ENCODE results near the gene CTSZ.

CTSZ gene

DNA sequence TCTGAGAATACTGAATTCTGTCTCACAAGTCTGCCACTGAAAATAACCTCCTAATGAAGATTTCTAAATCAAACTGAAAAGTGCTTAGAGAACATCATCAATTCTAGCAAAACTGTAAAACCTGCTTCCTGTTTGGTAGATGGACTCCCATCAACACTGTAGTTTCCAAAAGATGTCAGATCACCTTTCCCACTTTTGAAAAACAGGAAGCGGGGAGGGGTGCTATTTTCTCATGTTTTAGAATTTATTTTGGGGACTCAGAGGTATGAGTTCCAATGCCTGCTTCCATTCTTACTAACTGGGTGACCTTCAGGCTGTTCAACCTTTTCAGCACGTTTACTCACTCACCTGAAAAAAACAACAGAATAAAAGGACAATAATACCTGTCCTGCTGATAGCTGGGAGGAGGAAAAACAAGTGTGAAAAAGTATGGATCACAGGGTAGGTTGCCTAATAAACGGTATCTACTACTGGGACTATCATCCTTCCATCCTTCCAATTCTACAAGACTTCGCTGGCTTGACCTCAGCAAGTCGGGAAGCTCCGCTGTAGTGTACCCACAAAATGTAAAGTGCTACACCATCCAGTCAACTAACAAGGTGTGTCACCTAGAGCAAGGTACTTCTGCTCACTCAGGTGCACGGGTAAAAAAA is 24.0 kb upstream of the CTSZ start:
- no peak for DNase-seq

DNA sequence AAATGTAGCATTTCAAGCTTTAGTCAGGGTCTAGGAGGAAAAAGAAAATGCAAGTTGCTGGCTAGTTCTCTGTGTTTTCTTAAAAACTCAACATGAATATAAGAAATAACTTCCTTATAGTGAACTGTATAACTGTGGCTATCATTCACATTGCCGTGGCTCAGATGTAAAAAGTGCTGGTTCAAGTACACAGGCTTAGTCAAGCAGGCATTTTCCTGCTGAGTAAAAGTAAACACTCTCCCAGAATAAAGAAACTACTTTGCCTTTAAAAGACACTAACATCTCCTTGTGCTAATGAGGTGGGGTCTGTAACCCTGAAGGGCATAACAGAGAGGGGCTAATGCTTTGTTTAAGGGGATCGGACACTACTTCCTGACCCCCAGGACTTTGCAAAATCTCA is 21.8 kb upstream of the CTSZ start:
- no peak for DNase-seq

DNA sequence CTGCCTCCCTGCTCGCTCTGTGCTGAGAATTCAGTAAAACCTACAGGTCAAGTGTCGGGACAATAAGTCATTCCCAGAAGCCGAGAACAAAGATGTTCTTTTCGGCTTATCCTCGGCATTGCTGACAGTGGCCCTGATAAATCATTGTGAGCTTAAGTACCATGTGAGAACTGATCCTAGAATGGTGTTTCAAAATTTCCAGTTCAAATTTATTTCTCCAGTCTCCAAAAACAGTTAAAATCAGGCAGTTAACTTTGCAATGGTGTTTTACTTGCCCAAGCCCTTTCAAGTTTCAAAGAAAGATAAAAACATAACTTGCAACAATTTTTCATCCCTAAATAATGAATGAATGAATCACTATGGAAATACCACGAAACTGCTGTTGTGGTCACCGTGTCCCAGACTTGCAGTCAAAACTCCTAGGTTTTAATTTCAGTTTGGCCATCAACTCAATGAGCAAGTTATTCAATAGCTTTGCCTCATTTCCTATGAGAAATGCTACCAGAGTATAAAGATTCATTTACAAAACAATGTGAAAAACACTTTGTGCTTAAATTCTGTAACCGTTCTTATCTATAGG is 20.8 kb upstream of the CTSZ start:
- DNase-seq = no peak

DNA sequence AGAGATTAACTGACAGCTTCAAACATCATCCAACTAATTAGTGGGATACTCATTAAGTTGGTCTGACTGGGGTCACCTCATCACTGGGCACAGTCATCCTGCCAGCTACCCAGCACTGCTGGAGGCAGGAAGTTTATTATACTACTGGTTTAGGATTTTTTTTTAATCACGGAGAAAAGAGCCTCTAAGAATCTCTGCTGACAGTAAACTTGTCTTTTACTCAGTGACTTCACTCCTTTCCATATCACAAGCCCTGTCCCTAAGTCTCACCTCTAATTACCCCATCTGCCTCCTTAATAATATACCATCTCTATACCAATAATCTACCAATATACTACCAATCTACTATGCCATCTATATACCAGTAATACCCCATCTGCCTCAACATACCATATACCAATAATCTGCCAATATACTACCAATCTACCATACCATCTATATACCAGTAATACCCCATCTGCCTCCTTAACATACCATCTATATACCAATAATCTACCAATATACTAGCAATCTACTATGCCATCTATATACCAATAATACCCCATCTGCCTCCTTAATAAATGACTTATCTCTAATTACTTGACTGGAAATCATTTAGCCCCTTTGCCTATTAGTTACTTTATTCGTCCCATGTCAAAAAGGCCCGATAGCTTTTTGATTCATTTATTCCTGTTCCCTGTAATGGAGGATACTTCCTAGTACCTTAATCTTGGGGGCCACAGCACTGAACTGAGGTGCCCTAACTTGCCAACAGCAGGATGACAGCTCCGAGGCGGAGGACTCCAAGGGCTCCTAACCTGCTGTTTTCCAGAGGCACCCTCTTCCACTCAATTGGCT is 20.1 kb upstream of the CTSZ start:
- no peak for DNase-seq

DNA sequence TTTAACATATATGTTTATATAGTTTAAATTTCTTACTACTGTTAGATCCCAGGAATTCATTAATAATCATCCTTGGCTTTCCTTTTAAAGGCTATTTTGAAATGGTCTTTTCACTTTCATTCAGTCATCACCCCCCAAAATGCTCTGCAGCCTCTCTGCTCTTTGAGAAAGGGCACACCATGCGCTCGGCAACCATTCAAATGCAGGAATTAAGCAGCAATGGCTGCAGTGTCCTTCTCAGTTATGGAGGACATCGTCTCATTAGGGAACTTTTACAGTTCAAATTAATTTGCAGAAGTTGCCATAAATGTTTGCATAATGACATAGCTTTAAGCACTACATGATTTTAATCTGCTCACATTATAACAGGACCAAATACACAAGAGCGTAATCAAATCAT is 18.5 kb upstream of the CTSZ start:
- DNase-seq = no peak

DNA sequence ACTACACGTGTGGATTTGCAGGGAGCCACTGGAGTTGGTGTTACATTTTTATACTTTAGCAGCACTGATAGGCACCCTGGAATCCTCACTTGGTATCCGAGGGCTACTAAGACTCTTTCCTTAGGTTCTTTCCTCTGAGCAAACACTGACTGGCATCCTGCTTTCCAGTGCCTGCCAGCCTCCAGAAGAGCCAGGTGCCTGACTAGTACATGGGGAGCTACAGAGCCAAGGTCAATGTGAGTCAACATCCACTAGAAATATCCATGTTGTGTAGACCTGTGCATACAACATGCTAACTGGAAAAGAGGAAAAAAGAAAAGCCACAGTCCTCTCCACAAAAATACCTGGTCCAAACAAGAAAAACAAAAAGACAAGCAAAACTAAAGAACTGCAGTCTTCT is 18.0 kb upstream of the CTSZ start:
- no peak for DNase-seq

DNA sequence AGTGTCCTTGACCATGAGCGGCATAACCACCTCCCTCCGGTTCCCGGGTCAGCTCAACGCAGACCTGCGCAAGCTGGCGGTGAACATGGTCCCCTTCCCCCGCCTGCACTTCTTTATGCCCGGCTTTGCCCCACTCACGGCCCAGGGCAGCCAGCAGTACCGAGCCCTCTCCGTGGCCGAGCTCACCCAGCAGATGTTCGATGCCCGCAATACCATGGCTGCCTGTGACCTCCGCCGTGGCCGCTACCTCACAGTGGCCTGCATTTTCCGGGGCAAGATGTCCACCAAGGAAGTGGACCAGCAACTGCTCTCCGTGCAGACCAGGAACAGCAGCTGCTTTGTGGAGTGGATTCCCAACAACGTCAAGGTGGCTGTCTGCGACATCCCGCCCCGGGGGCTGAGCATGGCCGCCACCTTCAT is 17.1 kb upstream of the CTSZ start:
- DNase-seq = no peak

DNA sequence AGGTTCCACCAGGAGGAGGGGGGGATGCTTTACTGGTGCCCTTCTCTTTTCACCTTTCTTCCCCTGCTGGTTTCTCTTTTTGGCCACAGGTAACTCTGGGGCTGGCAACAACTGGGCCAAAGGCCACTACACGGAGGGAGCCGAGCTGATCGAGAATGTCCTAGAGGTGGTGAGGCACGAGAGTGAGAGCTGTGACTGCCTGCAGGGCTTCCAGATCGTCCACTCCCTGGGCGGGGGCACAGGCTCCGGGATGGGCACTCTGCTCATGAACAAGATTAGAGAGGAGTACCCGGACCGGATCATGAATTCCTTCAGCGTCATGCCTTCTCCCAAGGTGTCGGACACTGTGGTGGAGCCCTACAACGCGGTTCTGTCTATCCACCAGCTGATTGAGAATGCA is 16.6 kb upstream of the CTSZ start:
- DNase-seq = no peak

DNA sequence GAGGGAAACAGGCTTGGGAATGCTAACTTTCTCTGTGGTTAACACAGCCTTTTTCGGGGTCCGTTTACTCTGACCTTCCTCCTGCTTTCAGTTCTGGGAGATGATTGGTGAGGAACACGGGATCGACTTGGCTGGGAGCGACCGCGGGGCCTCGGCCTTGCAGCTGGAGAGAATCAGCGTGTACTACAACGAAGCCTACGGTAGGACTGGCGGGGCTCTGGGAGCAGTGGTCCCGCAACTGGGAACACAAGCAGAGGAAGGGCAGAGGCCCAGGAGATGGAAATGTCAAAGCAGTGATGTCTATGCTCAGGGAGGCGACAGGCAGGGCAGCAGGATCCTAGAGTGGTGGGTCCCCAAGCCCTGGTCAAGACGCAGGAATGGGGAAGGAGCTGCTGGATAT is 15.7 kb upstream of the CTSZ start:
- no peak for DNase-seq

DNA sequence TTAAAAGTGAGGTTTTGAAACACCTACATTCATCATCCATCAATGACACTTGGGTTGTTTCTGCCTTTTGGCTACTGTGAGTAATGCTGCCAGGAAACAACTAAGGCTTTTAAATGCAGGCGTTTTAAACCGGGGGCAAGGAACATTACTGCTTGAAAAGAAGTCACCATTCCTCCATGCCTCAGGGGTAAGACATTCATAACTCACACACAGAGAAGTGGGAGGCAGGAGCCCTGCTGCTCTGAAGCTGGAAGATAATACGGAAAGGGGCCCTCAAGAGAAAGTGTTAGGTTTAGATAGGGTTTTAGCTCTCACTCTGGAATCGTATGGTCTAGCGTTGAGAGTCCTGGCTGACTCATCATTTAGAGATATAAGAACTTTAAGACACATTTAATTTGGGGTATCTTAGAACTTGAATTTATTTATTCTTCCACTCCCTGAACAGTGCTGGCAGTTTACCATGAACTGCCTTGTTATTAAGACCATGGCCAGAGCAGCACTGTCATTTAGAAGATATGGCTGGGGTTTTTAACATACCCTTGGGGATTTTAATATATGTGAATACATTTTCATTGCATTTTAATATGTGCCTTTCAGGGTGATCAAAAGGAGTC is 14.0 kb upstream of the CTSZ start:
- no peak for DNase-seq

DNA sequence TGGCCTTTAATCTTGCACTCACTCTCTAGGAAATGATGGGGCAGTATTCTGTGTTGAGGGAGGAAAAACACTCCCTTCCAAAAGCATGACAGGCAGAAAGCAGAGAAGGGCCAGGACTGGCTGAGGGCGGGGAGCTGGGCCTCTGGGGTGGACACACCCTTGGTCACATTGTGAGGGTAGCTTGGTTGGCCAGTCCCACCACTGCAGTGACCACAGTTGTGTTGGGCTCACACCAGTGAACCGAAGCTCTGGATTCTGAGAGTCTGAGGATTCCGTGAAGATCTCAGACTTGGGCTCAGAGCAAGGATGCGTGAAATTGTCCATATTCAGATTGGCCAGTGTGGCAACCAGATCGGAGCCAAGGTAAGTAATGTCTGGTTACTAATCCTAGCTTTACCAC is 12.2 kb upstream of the CTSZ start, which contains the start of gene TUBB1:
Gene TUBB1, plus strand, starts transcription at position 213 of the 400 bp plus-strand sequence. Its CDS starts 94 bp downstream, at position 307.
- peak; percentile 36 for DNase-seq

DNA sequence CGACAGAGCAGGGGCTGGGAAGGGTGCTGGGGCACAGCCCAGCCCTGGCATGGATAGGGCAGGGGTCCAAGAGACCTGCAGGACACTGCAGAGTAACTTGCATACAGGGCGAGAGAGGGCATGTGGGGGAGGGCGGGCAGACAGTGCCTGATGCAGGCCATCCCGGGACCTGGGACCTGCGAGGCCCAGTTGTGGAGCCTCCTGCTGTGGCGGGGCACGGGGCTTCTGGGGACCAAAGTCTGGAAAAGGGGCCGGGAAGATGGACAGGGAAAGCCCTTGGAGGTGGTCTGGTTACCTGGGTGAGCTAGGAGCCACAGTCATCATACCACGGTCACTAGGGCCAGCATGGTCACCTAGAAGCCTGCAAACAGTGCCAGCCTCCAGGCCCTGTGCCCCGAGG is 11.8 kb upstream of the CTSZ start:
- peak; percentile 39 for DNase-seq

DNA sequence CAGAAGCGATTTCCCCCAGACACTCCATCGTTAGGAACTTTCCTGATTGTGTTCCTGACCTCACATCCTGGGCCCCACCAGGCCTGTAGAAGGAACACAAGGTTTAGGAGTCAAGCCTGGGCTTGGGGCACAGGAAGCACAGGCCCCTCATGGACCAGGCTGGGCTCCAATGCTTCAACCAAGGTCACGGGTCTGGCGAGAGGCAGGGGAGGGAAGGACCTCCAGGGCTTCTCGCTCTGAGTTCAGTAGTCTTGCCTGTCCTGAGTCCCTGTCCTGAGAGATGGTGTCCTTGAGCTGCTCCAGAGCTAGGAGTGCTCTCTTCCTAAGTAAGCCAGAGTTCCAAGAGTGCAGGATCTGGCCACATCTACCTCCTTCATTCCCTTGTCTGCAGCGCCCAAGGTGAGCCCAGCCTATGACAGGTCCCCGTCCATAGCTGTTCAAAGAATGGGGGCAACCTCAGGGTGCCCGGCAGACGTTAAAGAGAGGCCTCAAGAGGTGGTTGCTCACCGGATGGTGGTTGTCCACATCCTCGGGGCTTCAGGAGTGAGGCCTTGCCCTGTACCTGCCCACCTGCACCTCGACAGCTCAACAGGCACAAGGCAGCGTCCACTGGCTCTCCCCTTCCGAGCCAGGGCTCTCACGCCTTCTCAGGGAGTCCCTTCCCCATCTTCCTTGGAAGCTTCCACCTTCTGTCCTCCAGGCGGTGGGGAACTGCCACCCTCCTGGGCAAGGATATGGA is 10.6 kb upstream of the CTSZ start:
- peak; percentile 58 for DNase-seq

DNA sequence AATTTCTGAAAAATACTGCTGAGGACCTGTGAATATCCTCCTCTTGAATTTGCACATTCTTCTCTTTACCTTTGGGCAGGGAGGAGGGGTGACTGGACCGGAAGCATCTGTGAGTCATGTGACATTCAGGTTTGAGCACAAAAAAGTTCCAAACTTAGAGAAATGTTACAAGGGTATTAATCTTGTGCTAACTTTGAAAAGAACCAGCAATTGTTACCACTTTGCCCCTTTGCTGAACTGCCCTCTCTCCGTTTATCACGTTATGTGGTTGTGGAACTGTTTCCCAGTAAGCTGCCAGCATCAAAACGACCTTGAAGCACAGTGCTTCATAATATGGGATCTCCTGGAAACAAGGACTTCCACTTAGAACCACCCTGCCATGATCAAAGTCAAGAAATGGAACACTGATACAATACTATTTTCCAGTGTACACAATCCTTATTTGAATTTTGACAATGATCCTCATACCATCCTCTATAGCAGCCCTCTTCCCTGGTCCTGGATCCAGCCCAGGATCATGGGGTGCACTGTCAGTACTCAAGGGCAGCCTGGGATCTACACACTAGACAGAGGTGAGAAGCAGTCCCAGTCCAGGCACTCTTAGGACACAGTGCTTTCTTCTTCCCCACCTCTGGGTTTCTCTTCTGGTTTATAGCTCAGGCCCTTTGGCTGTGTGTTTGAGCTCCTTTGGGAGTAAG is 9.9 kb upstream of the CTSZ start:
- DNase-seq = peak; percentile 66

DNA sequence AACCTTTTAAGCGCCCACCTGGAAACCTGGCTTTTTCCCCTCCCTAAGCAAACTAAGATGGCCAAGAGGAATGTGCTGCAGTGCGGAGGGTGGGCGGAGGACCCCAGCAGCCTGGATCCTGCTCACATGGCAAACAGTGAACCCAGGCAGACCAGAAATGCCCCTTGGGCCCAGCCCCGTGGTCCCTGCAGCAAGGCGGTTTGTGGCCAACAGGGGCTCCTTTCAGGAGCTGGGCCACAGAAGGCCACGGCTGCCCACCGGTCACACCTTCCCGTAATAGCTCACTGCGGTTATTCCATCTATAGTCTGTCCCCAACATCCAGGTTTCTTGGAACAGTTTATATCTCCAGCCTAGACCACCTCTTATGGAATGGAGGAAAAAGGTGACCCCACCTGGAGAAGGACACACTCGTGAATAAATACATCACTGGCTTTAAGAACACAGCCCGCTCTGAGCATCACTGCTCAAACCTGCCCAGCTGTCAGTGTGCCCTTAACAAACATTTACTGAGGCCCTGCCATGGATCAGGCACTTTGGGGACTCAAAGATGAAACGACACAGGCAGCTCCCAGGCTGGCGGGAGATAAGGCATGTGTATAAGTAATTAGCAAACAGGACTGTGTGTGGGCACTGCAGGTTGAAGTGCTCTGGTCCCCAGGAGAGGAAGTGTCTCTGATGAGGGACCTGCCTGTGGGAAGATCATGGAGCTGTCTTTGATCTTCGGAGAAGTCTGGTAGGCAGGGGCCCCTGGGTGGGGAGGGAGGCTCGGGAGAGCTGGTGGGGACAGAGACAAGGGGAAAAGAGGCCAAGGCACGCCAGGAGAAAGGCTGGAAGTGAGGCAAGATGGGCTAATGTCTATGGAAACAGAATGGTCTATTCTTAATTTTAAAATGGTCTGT is 9.0 kb upstream of the CTSZ start:
- DNase-seq = peak; percentile 37

DNA sequence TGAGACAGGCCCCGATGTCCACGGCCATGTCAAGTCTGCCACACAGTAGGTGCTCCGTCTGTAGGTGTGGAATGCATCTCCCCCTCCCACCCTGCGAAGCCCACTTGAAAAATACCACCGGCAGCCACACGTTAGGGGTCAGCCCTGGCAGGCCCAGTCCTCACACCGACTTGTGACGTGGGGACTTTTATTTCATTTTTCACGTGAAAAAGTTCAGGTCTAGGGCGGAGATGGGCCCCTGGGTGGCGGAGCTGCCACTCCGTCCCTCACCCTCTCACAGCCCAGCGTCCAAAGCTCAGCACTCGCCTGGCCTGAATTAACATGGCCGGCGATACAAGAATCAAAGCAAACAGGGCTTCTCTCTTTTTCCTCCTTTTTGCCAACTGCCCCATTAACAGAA is 8.4 kb upstream of the CTSZ start:
- DNase-seq = no peak

DNA sequence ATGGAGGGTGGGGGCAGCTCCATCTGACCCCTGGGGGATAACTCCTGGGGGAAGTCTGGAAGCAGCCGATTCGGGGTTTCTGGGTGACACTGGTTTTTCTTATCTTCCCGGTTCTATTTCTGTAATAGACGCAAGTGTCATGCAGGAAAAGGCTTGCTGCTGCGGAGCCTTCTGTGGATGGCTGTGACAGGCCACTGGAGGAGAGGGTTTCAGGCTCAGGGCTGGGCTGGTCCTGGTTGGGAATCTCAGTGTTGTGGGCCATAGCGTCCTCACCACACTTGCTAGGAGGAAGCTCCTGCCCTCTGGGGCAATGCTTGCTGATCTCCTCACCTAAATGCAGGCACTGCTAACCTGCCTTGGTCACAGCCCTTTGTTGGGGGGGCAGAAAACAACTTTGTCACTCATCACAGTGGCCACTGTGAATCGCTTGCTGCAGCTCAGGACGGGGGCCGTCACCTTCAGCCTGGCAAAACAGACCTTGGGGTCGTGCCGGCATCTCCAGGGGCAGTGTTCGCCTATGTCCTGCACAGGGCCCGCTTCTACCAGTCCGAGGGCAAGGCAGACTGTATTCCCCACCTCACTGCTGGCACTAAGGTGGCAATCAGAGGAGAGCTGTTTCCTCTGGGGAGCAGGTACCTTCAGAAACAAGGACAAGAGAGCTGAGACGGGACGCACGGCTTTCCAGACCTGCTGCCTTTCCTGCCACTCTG is 7.8 kb upstream of the CTSZ start:
- DNase-seq = peak; percentile 41

DNA sequence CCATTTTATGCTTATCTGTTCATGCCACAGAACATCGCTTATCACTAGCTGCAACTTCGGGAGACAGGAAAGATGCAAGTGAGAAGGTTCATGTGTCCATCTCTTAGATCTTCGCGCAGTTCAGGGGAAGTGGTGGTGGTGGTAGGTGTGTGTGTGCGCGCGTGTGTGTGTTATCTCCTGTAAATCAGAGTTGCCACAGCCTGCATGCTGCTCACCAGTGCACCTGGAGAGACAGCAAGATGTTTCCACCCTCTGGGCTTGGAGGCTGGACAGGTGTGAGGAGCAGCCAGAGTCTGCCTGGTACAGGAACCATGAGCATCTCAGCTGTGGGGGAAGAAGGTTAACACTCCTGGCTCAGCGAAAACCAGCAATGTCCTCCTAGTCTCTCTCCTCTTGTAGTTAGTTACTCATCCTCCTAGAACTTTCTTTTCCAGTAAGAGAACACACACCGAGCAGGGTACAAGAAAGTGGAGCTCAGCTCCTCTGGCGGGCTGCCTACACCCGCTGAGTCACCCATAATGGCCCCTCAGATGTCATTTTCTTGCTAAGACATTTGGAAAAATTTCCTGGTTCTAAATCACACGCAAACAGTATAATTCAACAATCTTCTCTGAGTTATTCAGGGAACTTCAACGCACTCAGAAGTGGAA is 7.0 kb upstream of the CTSZ start:
- peak; percentile 65 for DNase-seq

DNA sequence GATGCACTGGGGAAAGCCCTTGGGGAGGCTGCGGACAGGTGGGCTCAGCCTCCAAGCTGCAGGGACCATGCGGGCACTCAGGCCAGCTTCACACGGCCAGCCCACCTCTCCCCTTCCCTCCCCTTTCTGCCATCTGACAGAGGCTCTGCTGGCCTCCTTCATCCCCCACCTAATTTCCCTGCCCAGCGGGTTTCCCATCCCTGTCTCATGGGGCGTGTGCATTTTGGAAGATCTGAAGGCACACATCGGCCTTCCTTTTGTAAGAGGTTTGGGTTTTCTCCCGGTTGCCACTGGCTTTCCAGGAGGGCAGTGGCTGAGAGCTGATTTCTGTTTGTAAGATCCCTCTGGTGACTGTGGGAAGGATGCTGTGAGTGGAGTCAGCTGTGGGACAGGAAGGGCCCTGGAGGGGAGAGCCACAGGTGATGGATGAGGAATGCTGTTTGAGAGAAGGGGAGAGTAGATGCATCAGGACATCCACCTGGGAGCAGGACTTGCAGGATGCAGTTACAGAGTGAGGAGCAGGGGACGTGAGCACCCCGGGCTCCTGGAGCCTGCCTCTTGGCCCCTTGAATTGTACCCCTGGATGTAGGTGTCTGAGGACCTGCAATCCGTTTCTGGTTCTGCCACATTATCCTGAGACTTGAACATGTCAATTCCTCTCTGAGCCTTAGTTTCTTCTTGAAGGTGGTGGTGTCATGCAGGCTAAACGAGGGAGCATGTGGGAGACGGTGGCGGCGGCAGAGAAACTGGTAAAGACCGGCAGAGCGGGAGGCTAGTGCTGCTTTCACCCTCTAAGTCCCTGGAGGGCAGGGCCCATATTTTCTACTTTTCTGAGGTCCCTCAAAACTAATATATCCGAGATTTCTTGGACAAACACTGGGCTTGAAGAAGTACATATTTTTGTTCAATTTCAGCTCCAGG is 6.2 kb upstream of the CTSZ start:
- peak; percentile 39 for DNase-seq

Measured in activated effector memory CD4-positive, alpha-beta T cell treated with anti-CD3 and anti-CD28 coated beads, Interleukin-2, amount 50 U/mL, for 16 hours (primary cell).